NB4 (cell line): Measurements from ENCODE around the gene STX3.

ENCODE experiments used
- CTCF ChIP-seq: IDR thresholded peaks from one replicate; pipeline ENCODE4 v1.5.1; 2012; ENCODE audit warnings: low read depth, low read length
- MAX ChIP-seq: IDR thresholded peaks from 2 replicates; pipeline ENCODE4 v1.6.1; 2011; ENCODE audit warnings: low read depth, low read length
- MYC ChIP-seq: IDR thresholded peaks from 2 replicates; pipeline ENCODE4 v1.6.1; 2011; ENCODE audit warnings: low read depth, low read length
- POLR2A ChIP-seq: IDR thresholded peaks from 2 replicates; pipeline ENCODE4 v1.6.1; 2011; ENCODE audit warnings: mild to moderate bottlenecking; ENCODE audit not compliant: insufficient read length; ENCODE audit errors: extremely low read depth

GRCh38 chr11:59829358-59829757, 74.2 kb downstream of the STX3 start:
- TF ChIP-seq CTCF = no peak
- no peak for TF ChIP-seq MAX
- TF ChIP-seq POLR2A = no peak
- no peak for TF ChIP-seq MYC
